Thymus (tissue), 11 donors: ENCODE data around the gene RIMKLB. TPM values are rescaled to one million over a fixed set of nuclear protein-coding genes. Genes with fewer than 3 reads are reported as not detected.
A peak's percentile ranks its signal among the peaks of the same experiment; 100 is the strongest.

Source experiments
- DNase-seq, 9 donors: peaks; one replicate each; pipeline ENCODE4 v3.0.0-alpha.2; 2013; ENCODE audit warnings: low spot score in 9 of 9, low read depth in 6 of 9, missing footprints in 1 of 9
- H3K27ac ChIP-seq, 2 donors: one replicate each; pipeline ENCODE4 v1.5.1; 2013; ENCODE audit warnings: control low read depth in 1 of 2, low read depth in 1 of 2, low read length in 1 of 2, mild to moderate bottlenecking in 1 of 2, moderate library complexity in 1 of 2
- H3K27me3 ChIP-seq, 2 donors: one replicate each; pipeline ENCODE4 v1.5.1; 2013; ENCODE audit warnings: low read length in 1 of 2; ENCODE audit not compliant: control insufficient read depth in 2 of 2, insufficient read depth in 1 of 2
- H3K36me3 ChIP-seq, 2 donors: one replicate each; pipeline ENCODE4 v1.5.1; 2013; ENCODE audit warnings: low read length in 1 of 2, mild to moderate bottlenecking in 1 of 2, moderate library complexity in 1 of 2; ENCODE audit not compliant: control insufficient read depth in 2 of 2, insufficient read depth in 2 of 2
- H3K4me1 ChIP-seq, 2 donors: one replicate each; pipeline ENCODE4 v1.5.1; 2013; ENCODE audit warnings: low read length in 2 of 2; ENCODE audit not compliant: control insufficient read depth in 2 of 2, insufficient read depth in 2 of 2
- H3K4me3 ChIP-seq, 2 donors: one replicate each; pipeline ENCODE4 v1.5.1; 2013; ENCODE audit warnings: low read length in 2 of 2, control low read depth in 1 of 2, mild to moderate bottlenecking in 1 of 2
- H3K9me3 ChIP-seq, 2 donors: one replicate each; pipeline ENCODE4 v1.5.1; 2013; ENCODE audit warnings: low read length in 1 of 2, mild to moderate bottlenecking in 1 of 2; ENCODE audit not compliant: control insufficient read depth in 2 of 2, insufficient read depth in 1 of 2
- WGBS: extraction: QIAGEN DNeasy Blood & Tissue Kit; methylation state at CpG from one replicate; pipeline ENCODE4 v1.1.7; 2013; 5-methylcytosine and 5-hydroxymethylcytosine counted together
- polyA plus RNA-seq: library from polyadenylated mRNA; stranded (reverse); fragments of 200-250 nt; gene quantifications from one replicate; pipeline ENCODE4 v1.2.3, GENCODE V29; 2013
- total RNA-seq: library from RNA; stranded (reverse); fragments of 120-200 nt; gene quantifications from one replicate; pipeline ENCODE4 v1.2.4, GENCODE V29; 2013
- donor health status: healthy.

Gene RIMKLB
- total and polyA plus RNA-seq, 2 donors = 44.1 to 95.5 TPM

GRCh38 chr12:8823565-8824300 is 125.9 kb downstream of the RIMKLB start:
- Histone ChIP-seq H3K4me3 (no peak overlapping the region), H3K27me3 (no peaks in the 10 kb centered on the region), H3K36me3 (no peaks in the 10 kb centered on the region), H3K9me3 (no peaks in the 10 kb centered on the region), H3K27ac (no peak overlapping the region), H3K4me1 (no peaks in the 10 kb centered on the region)
- peak in 3 of 9 donors; percentile 11 to 43 (median 35) for DNase-seq
- WGBS = 81% methylated on average over 8 of the region's 8 CpGs

- Histone ChIP-seq H3K9me3 (no peaks in the 10 kb centered on the region), H3K36me3 (no peaks in the 10 kb centered on the region), H3K4me3 (no peak overlapping the region), H3K4me1 (no peaks in the 10 kb centered on the region), H3K27ac (no peak overlapping the region), H3K27me3 (no peaks in the 10 kb centered on the region)
- 90% methylated on average over 4 of the region's 4 CpGs for whole genome bisulfite sequencing
- no peak for DNase-seq
Observed at GRCh38 chr12:8827551-8828256, 129.9 kb downstream of the RIMKLB start.

GRCh38 chr12:8828257-8829124 is 130.7 kb downstream of the RIMKLB start:
- Histone ChIP-seq H3K27me3 (no peaks in the 10 kb centered on the region), H3K4me3 (no peak overlapping the region), H3K4me1 (no peaks in the 10 kb centered on the region), H3K27ac (no peak overlapping the region), H3K9me3 (no peaks in the 10 kb centered on the region), H3K36me3 (no peaks in the 10 kb centered on the region)
- DNase-seq = no peak
- WGBS = 85% methylated on average over 9 of the region's 9 CpGs

- Histone ChIP-seq H3K27me3 (no peaks in the 10 kb centered on the region), H3K9me3 (no peaks in the 10 kb centered on the region), H3K4me1 (no peaks in the 10 kb centered on the region), H3K27ac (no peak overlapping the region), H3K4me3 (no peak overlapping the region), H3K36me3 (no peaks in the 10 kb centered on the region)
- DNase-seq = no peak
- 77% methylated on average over 5 of the region's 5 CpGs for WGBS
Observed at GRCh38 chr12:8829125-8829518, 131.3 kb downstream of the RIMKLB start.

GRCh38 chr12:8829621-8830020 is 131.8 kb downstream of the RIMKLB start:
- H3K27me3 ChIP-seq = no peaks in the 10 kb centered on the region
- WGBS = 91% methylated on average over 7 of the region's 7 CpGs

GRCh38 chr12:8831116-8831515 is 133.3 kb downstream of the RIMKLB start:
- 92% methylated on average over 9 of the region's 9 CpGs for WGBS
- Histone ChIP-seq H3K36me3 (no peaks in the 10 kb centered on the region), H3K9me3 (no peaks in the 10 kb centered on the region), H3K27me3 (no peaks in the 10 kb centered on the region), H3K27ac (no peak overlapping the region), H3K4me3 (no peak overlapping the region), H3K4me1 (no peaks in the 10 kb centered on the region)
- no peak for DNase-seq

More at GRCh38 chr12:8829621-8830020, 131.8 kb downstream of the RIMKLB start:
- no peaks in the 10 kb centered on the region for H3K9me3 ChIP-seq
- H3K4me1 ChIP-seq = no peaks in the 10 kb centered on the region
- H3K36me3 ChIP-seq = no peaks in the 10 kb centered on the region
- DNase-seq = no peak
- H3K4me3 ChIP-seq = no peak overlapping the region
- H3K27ac ChIP-seq = no peak overlapping the region

- Histone ChIP-seq H3K36me3 (no peaks in the 10 kb centered on the region), H3K4me1 (no peaks in the 10 kb centered on the region)
- WGBS = 92% methylated on average over 6 of the region's 6 CpGs
Observed at GRCh38 chr12:8832500-8832899, 134.7 kb downstream of the RIMKLB start.

More at GRCh38 chr12:8832500-8832899, 134.7 kb downstream of the RIMKLB start:
- no peak overlapping the region for H3K27ac ChIP-seq
- no peak overlapping the region for H3K4me3 ChIP-seq
- H3K27me3 ChIP-seq = no peaks in the 10 kb centered on the region
- no peaks in the 10 kb centered on the region for H3K9me3 ChIP-seq
- no peak for DNase-seq
